HG03045 (cell line): ENCODE data around the gene LHX6.

ENCODE experiments used
- ATAC-seq: cut with Tn5 transposase; IDR thresholded peaks from one replicate; pipeline ENCODE4 v1.9.1; 2021; ENCODE audit warnings: mild to moderate bottlenecking, moderate library complexity; ENCODE audit not compliant: unreplicated experiment

LHX6 gene

DNA sequence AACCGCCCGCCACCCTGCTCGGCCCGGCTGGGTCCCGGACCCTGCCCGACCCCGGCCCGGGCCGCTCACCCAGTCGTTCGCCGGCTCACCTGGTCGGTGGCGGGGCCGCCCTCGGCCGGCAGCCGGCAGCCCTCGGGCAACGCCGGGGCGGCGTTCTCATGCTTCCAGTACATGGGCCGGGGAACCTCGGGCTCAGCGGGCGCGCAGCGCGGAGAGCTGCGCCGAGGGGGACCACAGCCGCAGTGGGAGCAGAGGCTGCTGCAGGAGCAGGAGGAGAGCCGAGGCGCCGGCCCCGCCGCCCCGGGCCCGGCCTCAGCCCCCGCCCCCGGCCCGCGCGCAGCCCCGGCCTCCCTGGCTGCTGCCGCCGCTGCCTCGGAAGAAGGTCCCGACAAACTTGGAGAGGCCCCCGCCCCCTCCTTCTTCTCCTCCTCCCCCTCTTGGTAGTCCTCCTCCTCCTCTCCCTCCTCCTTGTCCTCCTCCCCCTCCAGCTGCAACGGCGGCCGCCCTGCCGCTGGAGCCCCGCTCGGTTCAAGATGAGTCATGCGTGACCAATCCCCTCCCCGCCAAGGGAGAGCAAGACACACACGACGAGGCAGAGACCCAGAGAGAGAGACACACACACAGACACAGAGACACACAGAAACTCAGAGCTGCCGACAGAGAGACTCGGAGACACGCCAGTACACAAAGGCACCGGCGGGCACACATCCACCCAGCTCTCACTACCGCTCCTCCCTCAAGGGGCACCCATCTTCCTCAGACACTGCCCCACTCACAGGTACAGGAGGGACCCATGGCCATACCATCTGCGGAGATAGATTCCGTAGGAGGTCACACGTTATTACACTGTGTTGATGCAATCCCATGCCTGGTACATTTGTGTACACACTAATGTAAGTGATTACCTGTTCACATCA, at the start of gene LHX6:
LHX6 (minus strand) TSS at position 390 of the 917 bp plus-strand sequence; CDS start at position 173, 217 bp downstream.
- ATAC-seq = no peak

DNA sequence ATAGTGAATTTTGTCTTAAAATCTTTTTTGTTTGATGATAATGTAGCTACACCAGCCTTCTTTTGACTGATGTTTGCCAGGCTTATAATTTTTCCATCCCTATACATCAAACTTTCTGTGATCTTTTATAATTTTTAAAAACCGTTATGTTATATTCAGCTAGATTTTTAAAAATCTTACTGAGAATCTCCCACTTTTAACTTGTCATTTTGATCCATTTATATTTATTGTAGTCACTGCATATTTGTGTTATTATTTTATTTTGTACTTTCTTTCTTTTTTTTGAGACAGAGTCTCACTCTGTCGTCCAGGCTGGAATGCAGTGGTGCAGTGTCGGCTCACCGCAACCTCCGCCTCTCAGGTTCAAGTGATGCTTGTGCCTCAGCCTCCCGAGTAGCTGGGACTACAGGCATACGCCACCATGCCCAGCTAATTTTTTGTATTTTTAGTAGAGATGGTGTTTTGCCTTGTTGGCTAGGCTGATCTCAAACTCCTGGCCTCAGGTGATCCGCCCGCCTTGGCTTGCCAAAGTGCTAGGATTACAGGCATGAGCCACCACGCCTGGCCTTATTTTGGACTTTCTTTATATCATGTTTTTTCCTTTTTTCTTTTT, 48.6 kb upstream of the LHX6 start:
- no peak for ATAC-seq

DNA sequence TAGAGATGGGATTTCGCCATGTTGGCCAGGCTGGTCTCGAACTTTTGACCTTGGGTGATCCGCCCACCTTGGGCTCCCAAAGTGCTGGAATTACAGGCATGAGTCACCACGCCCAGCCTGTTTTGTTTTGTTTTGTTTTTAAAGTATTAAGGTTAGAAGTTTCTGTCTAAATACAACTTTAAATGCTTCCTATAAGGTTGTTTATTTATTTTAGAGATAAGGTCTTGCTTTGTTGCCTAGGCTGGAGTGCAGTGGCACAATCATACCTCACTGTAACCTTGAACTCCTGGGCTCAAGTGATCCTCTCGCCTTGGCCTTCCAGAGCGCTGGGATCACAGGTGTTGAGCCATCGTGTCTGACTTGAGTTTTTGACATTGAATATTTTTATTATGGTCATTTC, 47.3 kb upstream of the LHX6 start:
- ATAC-seq = no peak

DNA sequence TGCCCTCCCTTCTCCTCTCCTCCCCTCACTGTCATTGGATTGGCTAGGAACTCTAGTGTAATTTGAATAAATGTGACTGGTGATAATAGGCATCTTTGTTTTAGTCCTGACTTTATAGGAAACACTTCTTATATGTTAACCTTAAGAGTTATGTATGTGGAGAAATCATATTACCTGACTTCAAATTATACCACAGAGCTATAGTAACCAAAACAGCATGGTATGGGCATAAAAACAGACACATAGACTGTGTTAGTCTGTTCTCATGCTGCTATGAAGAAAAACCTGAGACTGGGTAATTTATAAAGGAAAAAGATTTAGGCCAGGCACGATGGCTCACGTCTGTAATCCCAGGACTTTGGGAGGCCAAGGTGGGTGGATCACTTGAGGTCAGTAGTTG, 45.3 kb upstream of the LHX6 start:
- ATAC-seq = no peak

DNA sequence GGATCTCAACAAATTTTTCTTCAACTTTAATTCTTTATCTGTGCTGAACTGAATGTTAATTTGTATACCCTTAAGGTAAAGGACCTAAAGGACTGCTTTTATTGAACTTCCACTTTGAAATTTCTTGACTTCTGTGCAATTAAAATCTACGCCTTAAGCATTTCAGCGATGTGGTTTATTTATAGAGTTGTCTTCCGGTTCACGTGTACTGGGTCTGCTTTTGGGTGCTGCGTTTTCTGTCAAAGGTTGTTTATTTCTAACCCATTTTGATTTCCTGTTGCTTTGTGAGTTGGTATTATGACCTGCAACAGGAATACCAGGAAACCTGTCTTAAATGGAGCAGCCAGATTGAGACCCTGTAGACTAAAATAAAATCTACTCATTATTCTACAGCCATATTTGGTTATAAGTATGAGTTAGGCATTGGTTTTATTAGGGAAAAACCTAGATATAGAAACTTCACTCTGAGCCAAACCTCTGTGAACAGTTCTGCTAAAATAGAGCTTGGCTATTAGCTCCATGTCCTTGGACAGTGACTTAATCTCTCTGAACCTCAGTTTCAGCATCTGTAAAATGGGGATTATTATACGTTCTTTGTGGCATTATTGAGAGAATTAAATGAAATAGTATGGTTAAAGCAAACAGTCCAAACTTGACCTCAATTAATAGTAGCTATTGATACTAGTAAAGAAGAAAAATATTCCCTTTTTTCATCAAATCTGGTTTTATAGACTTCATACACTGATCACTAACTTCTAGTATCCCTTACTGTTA, 39.5 kb upstream of the LHX6 start:
- no peak for ATAC-seq

DNA sequence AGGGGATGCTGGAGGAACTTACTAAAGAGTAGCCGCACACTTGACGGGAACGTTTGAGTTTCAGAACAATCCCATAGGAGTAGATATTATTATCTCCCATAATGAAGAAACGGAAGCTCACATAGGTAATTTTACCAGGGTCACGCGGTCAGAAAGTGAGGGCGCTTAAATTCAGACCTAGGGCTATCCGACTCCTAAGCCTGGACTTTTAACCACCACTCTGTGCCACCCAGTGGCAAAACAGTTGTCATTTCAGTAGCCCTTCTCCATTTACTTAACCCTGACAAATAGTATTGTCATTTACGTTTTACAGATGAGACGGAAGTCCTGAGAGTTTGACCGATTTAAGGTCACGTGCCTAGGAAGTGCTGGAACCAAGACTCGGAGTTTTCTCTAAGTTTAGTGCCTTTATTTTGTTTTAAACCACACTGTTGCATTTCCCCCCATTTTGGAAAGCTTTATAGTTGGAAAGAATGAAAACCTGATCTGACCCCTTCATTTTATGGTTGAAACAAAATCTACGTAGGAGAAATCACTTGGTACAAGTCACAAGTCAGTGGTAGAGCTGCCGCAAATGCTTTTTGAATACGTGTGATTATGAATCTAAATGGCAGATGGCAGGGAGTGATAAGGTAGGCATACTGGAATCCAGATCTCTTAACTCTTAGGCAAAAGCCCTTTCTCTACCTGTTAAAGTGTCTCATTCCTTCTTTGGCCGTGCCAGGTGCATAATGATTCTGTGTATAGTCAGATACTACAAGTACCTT, 36.6 kb upstream of the LHX6 start:
- ATAC-seq = peak; percentile 21

DNA sequence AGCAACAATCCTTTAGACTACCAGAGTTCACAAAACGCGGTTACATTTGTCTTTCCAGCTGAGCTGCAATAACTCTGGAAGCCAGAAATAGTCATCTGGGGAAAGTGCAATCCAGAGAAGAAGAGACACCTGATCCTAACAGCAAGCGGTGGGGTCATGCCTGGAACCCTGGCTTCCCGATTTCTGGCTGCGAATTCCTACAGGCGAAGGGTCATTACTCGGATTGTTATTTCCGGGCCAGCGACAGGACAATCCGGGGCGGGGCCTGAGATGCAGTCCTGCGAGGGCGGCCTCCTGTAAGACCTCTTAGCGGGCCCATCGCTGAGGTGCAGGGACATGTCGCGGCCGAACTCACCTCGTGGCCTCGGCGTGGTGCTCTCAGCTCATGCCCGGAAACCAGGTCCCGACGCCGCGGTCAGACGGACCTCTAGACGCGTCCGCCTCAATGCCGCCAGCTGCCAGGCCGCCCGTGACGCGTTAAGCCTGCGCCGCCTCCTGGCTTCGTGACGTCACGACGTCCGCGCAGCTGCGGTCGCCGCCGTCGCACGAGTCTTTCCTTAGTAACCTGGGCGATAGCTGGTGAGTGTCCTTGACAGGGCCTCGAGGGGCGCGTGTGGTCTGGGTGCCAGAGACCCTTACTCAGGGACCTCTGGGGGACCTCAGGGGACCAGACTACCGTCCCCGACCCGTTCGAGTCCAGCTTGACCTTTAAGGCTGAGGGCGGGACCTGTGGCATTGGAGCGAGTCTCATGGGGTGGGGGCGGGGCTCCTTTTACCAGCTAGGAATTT, 35.8 kb upstream of the LHX6 start, which contains the start of the genes MRRF and RBM18:
MRRF (plus strand) TSS at position 523 of the 789 bp plus-strand sequence. CDS start 6,010 bp downstream, outside the sequence.
RBM18 (minus strand) TSS at position 481 of the 789 bp plus-strand sequence. CDS start 3,348 bp downstream, outside the sequence.
- ATAC-seq = peak; percentile 83

DNA sequence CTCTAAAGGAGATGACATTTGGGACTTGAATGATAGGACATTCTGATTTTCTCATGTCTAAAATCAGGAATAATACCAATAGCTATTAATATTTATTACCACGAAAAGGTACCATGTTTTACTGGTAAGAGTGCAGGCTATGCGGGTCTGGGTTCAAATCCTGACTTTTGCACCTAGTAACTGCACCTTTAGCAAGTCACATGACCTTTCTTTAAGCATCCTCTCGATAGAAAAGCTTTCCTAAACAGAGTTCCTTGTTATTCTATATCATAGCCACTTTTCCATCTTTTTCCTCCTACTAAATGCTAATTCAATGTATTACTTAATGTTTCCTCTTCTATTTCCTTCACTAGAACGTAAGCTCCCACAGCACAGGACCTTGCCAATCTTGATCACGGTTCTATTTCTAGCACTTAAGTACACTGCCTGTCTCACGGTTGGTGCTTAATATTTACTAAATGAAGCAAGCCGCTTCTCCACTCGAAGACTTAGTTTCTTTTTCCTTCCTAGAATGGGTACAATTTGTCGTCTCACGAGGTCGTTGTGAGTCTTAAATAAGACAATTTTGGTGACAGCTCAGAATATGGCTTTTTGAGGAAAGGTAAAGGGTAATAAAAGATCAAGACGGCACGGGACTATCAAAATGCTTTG, 35.1 kb upstream of the LHX6 start:
- ATAC-seq = no peak

DNA sequence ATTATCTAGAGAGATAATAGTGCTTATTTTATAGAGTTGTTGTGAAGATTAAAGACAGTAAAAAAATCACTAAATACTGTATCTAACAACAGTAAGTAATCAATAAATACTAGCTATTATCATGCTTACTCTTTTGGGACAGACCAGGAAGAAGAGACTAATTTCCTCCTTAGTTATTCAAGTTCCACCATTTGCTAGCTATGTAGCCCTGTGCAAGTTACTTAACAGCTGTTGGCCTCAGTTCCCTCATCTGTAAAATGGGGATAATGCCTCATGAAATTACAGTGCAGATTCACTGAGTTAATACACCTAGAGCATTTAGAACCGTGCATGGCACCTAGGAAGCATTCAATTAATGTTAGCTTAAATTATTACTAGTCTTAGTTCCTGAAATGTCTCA, 33.3 kb upstream of the LHX6 start:
- no peak for ATAC-seq

DNA sequence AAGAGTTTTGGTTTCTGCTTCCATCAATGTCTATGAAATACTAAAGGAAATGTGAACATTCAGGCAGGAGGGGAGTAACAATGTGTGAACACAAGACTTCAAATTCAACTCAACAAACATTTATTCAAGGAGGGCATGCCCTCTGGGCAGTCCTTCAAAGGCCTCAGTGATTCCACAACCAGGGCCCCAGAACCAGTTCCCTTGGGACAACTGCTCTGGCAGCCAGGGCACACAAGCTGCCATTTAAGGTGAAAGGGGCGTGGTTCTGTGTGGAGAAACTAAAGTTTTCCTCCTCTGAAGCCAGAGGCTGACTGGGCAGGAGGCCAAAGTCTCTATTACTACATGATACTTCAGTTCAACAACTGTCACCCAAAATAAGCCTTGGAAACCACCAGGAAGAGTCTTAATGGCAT, 32.7 kb upstream of the LHX6 start:
- ATAC-seq = no peak

DNA sequence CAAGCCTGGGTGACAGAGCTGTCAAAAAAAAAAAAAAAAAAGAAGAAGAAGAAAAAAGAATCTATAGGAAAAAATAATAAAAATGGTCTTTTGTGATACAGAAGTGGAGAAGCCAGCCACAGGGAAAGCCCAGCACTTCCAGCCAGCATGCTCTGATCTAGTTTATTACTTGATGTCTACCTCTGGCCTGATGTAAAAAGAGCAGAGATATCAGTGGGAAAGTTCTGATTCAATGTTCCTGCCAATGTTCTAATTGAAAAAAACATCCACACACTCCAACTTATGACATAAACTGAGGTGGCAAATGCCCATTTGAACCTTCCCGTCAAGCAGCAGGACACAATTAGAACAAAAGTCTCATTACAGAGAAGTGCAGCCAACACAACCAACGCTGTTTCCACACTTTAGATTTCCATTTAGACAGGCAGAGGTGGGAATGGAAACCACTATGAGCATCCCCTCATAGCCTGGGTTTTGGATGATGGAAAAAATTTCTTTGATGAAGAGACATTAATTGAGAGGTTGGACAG, 30.2 kb upstream of the LHX6 start:
- no peak for ATAC-seq

DNA sequence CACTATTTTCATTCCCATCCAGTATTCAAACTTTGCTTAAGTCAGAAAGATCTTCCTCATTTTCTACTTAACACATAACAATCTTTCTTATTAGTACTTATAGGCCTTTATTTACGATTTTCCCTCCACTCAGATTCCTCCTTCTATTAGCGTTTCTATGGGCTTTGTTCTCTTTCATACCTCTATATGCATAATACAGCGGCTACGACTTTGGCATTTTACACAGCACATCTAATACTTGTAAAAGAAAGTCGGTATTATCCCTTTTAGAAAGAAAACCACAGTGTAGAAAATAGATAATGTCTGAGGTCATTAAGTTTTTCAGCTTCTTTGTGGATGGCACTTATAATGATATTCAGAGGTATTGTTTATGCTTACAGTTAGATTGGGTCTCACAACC, 27.4 kb upstream of the LHX6 start:
- no peak for ATAC-seq

DNA sequence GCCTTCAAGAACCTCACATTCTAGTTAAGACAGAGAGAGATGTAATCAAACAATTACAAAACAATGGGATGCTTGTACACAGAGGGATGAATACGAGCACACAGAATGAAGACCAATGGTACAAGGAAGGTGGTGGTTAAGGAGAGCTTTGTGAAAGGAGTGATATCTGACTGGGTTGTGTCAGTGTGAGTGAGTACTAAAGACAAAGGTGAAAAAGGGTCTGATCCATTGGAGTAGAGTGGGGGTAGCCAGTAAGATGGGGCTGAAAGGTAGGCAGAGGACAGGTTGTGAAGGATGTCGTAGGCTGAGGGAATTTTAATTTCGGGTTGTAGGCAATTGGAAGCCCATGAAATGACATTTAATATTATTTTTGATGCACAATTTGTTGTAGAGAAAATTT, 26.0 kb upstream of the LHX6 start:
- no peak for ATAC-seq

DNA sequence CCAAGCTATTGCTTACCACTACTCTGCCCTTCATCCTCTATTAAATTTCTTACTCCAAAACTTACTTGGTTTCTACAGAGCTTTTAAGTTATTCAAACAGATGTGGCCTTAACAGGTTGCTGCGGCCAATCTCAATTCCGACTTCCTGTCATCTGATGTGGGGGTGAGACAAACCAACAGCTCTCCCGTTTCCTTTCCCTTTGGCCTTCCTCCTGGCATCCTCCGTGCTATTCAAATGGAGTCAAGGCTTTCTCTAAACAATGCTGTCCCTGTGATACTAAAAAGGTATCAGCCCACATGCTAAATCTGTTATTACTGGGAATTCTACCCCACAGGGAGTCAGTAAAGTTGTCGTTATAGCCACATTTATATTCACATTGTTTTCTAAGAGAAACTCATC, 24.0 kb upstream of the LHX6 start:
- ATAC-seq = no peak

DNA sequence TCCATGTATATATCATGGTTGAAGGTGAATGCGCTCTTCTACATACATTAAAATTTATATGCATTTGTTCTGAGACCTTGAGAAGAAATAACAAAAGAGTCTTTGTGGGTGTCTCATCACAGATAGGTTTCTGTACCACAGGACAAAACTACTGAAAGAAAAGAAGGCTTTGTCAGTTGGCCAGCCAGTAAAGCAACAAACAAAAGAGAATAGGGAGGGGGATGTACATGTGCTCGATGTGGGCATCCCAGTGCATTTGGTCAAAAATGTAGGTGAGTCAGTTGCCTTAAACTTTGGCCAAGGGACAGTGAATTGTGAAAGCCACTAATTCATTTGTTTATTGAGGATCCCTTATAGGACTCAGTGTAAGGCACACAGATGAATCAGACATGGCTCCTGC, 22.6 kb upstream of the LHX6 start:
- no peak for ATAC-seq

DNA sequence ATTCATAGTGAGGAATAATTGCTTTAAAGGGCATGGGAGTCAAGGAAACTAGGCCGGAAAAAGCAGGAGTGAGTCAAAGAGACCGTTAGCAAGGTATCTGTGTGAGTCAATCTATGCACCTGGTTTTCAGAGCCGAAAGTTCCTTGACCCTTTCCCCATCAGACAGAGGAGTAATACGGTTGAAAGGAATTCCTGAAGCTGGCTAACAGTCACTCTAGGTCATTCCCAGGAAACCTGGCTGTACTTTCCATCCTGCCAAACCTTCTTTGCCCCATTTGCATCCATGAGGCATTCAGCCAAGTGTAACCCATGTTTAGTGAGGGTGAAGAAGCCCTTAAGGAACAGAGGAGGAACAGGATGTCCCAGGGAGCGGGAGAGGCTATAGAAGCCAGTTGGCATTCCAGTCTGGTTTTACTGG, 19.7 kb upstream of the LHX6 start:
- ATAC-seq = no peak

DNA sequence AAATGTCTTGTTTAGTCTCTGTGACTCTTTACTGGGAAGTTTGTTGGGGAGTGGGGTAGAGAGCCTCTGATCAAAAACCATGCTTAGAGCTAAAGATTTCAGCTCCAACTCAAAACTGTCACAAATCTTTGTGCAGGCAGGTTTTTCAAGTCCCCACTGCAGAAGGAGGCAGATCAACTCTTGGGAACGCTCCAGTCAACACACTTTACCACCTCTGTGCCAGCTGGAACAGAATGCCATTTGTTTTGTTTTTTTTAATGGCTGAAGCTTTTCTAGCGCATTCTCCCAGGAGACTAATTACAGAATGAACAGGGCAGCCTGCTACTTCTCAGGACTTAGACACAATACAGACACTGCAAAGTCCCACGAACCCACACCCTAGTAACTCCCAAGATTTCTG, 17.9 kb upstream of the LHX6 start:
- ATAC-seq = no peak

DNA sequence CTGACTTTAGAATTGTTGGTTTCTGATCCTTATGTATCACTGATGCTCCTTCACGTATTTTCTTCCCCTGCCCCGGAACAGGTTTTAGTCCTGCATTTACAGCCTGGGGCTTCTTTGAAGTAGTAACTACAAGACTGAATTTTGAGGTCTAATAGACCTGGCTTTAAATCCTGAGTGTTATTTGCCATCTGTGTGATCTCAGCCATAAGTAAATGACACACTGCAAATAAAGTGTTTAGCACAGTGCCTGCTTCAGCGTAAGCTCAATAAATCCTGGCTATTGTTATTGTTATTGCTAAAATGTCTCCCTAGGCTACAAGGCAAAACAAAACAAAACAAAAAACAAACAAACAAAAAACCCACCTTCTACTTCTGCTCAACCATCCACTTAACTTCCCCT, 15.6 kb upstream of the LHX6 start:
- ATAC-seq = no peak

DNA sequence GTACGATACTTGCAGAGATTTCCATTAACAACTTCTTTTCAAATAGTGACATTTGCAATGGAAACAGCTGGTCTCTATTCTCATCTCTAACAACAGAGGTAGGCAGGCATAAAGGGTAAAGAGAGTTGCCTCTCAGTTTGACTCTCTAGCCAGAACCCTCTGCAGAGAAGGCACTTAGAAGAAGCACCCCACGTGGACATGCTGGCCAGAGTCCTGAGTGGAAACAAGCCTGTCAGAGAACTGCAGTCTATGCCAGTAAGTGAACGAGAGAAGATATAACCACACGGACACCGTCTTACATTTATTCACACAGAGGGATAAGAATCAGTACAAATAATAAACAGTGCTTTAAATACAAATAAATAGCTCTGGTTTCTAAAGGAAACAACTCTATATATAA, 11.0 kb upstream of the LHX6 start:
- no peak for ATAC-seq
